Upper lobe of right lung (tissue), 1 donor: ENCODE data around the gene PRKAA1. TPM values are rescaled to one million over a fixed set of nuclear protein-coding genes. Genes with fewer than 3 reads are reported as not detected.
"Not testable (repeated sequence)": the region's sequence is repeated elsewhere in the genome, so short reads cannot be mapped to it uniquely, and the experiment has no call there.

Source experiments
- ATAC-seq: fragments of 200-7000 bp; cut with Tn5 transposase; one replicate; pipeline ENCODE4 v1.9.1; 2020; ENCODE audit warnings: mild to moderate bottlenecking, moderate library complexity
- DNase-seq: peaks from one replicate; pipeline ENCODE4 v3.0.0-alpha.2; 2020
- H3K27ac ChIP-seq: fragments of 200-600 bp; one replicate; pipeline ENCODE4 v1.8.0; 2022
- H3K27me3 ChIP-seq: fragments of 200-600 bp; one replicate; pipeline ENCODE4 v1.8.0; 2022; ENCODE audit warnings: mild to moderate bottlenecking
- H3K36me3 ChIP-seq: fragments of 200-600 bp; one replicate; pipeline ENCODE4 v1.8.0; 2022
- H3K4me1 ChIP-seq: fragments of 200-600 bp; one replicate; pipeline ENCODE4 v1.8.0; 2022
- H3K4me3 ChIP-seq: fragments of 200-600 bp; one replicate; pipeline ENCODE4 v1.8.0; 2022; ENCODE audit warnings: mild to moderate bottlenecking
- H3K9me3 ChIP-seq: fragments of 200-600 bp; one replicate; pipeline ENCODE4 v1.8.0; 2022
- intact Hi-C: fragments of 100-400 bp; cut with DNase I; formaldehyde crosslinking; loops from one replicate; pipeline ENCODE4 v1.11.0; 2022
- total RNA-seq: library from RNA; stranded (reverse); fragmentation: NEBNext Ultra II Directional; extraction: Animal tissue kit (Norgen Biotek cat#: 25700); gene quantifications from one replicate; pipeline ENCODE4 v1.2.1, GENCODE V29; 2021
- TF ChIP-seq, protein P1 (sequence below): fragments of 200-600 bp; IDR thresholded peaks from one replicate; pipeline ENCODE4 v1.8.0; 2022; ENCODE audit warnings: antibody characterized with exemption
- donor health status: DM: no; HTN: yes; CAD: no; lungs with severe emphysema.

The PRKAA1 gene
- total RNA-seq, 1 donor from 2014 or later: 83.0 TPM

- no peak overlapping the region for H3K4me3 ChIP-seq
- peaks cover 2% of the 10 kb centered on the region for H3K4me1 ChIP-seq
- no peak for DNase-seq
- H3K27ac ChIP-seq: no peak overlapping the region
- ATAC-seq: no peak
- intact Hi-C loops: no loop called here
- TF ChIP-seq, protein P1, sequence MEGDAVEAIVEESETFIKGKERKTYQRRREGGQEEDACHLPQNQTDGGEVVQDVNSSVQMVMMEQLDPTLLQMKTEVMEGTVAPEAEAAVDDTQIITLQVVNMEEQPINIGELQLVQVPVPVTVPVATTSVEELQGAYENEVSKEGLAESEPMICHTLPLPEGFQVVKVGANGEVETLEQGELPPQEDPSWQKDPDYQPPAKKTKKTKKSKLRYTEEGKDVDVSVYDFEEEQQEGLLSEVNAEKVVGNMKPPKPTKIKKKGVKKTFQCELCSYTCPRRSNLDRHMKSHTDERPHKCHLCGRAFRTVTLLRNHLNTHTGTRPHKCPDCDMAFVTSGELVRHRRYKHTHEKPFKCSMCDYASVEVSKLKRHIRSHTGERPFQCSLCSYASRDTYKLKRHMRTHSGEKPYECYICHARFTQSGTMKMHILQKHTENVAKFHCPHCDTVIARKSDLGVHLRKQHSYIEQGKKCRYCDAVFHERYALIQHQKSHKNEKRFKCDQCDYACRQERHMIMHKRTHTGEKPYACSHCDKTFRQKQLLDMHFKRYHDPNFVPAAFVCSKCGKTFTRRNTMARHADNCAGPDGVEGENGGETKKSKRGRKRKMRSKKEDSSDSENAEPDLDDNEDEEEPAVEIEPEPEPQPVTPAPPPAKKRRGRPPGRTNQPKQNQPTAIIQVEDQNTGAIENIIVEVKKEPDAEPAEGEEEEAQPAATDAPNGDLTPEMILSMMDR: no peak
- H3K36me3 ChIP-seq: no peaks in the 10 kb centered on the region
- H3K27me3 ChIP-seq: no peaks in the 10 kb centered on the region
- H3K9me3 ChIP-seq: no peaks in the 10 kb centered on the region
Observed at GRCh38 chr5:40801771-40802562, 3.8 kb upstream of the PRKAA1 start.

GRCh38 chr5:40799258-40799657 is 1.1 kb upstream of the PRKAA1 start:
- ATAC-seq (no peak), DNase-seq (no peak)
- intact Hi-C loops: no loop called here
- no peaks in the 10 kb centered on the region for H3K36me3 ChIP-seq
- no peaks in the 10 kb centered on the region for H3K27me3 ChIP-seq
- H3K4me1 ChIP-seq: peaks cover 19% of the 10 kb centered on the region
- H3K9me3 ChIP-seq: no peaks in the 10 kb centered on the region
- H3K27ac ChIP-seq: no peak overlapping the region
- peak overlapping the region; percentile 89 for H3K4me3 ChIP-seq
- TF ChIP-seq, protein P1: no peak

GRCh38 chr5:40798801-40799210 is 632 bp upstream of the PRKAA1 start:
- intact Hi-C loops: no loop called here
- H3K9me3 ChIP-seq: no peaks in the 10 kb centered on the region
- no peak for DNase-seq
- no peak for ATAC-seq
- no peaks in the 10 kb centered on the region for H3K36me3 ChIP-seq
- no peaks in the 10 kb centered on the region for H3K27me3 ChIP-seq
- TF ChIP-seq, protein P1: no peak
- H3K4me3 ChIP-seq: peak overlapping the region; percentile 89
- peak overlapping the region; percentile 87 for H3K27ac ChIP-seq
- H3K4me1 ChIP-seq: peaks cover 19% of the 10 kb centered on the region

GRCh38 chr5:40797273-40798011 is 732 bp downstream of the PRKAA1 start:
- H3K27ac ChIP-seq: peak overlapping the region; percentile 91
- H3K4me3 ChIP-seq: peak overlapping the region; percentile 89
- no peaks in the 10 kb centered on the region for H3K36me3 ChIP-seq
- TF ChIP-seq, protein P1: no peak
- H3K4me1 ChIP-seq: peaks cover 19% of the 10 kb centered on the region
- peak; percentile 80 for ATAC-seq
- intact Hi-C loops: no loop called here
- DNase-seq: peak; percentile 87
- H3K9me3 ChIP-seq: no peaks in the 10 kb centered on the region
- H3K27me3 ChIP-seq: no peaks in the 10 kb centered on the region

- Histone ChIP-seq H3K9me3 (no peaks in the 10 kb centered on the region), H3K27me3 (no peaks in the 10 kb centered on the region), H3K36me3 (no peaks in the 10 kb centered on the region), H3K4me1 (peaks cover 28% of the 10 kb centered on the region), H3K4me3 (peak overlapping the region; percentile 89), H3K27ac (peak overlapping the region; percentile 91)
- DNase-seq: no peak
- TF ChIP-seq, protein P1: no peak
- no peak for ATAC-seq
- intact Hi-C loops: no loop called here
Observed at GRCh38 chr5:40796487-40796889, 1.7 kb downstream of the PRKAA1 start.

DNA sequence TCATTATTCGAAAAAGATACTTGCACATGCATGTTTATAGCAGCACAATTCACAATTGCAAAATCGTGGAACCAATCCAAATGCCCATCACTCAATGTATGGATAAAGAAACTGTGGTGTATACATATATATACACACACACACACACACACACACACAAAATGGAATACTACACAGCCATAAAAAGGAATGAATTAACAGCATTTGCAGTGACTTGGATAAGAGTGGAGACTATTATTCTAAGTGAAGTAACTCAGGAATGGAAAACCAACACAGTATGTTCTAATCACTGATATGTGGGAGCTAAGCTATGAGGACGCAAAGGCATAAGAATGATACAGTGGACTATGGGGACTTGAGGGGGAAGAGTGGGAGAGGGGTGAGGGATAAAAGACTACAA is 3.3 kb downstream of the PRKAA1 start:
- H3K27ac ChIP-seq: not testable (repeated sequence)

DNA sequence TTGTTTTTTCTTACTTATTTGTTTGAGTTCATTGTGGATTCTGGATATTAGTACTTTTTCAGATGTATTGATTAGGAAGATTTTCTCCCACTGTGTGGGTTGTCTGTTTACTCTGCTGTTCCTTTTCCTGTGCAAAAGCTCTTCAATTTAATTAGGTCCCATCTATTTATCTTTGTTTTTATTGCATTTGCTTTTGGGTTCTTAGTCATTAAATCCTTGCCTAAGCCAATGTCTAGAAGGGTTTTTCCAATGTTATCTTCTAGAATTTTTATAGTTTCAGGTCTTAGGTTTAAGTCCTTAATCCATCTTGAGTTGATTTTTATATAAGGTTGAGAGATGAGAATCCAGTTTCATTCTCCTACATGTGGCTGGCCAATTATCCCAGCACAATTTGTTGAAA is 3.8 kb downstream of the PRKAA1 start:
- H3K27me3 ChIP-seq, DNase-seq, ATAC-seq, H3K4me3 ChIP-seq, H3K27ac ChIP-seq, H3K36me3 ChIP-seq, H3K9me3 ChIP-seq, intact Hi-C loops: not testable (repeated sequence)
- peaks cover 33% of the 10 kb centered on the region for H3K4me1 ChIP-seq

More for the DNA sequence above, 3.3 kb downstream of the PRKAA1 start:
- DNase-seq, intact Hi-C loops, ATAC-seq, H3K27me3 ChIP-seq, H3K9me3 ChIP-seq, H3K4me3 ChIP-seq, H3K36me3 ChIP-seq: not testable (repeated sequence)
- peaks cover 33% of the 10 kb centered on the region for H3K4me1 ChIP-seq

GRCh38 chr5:40792691-40793090 is 5.5 kb downstream of the PRKAA1 start:
- H3K27me3 ChIP-seq, DNase-seq: not testable (repeated sequence)

More at GRCh38 chr5:40792691-40793090, 5.5 kb downstream of the PRKAA1 start:
- intact Hi-C loops, H3K36me3 ChIP-seq, H3K9me3 ChIP-seq, H3K27ac ChIP-seq, H3K4me3 ChIP-seq, ATAC-seq: not testable (repeated sequence)
- peaks cover 33% of the 10 kb centered on the region for H3K4me1 ChIP-seq
